A549 (cell line): ENCODE data around the gene MAN1C1. TPM values are rescaled to one million over a fixed set of nuclear protein-coding genes. Genes with fewer than 3 reads are reported as not detected.

Source experiments
- ATAC-seq, 2 experiments: fragments of 200-7000 bp in 1 of 2; fragments of >200 bp in 1 of 2; cut with Nextera tagmentation in 1 of 2; cut with Tn5 transposase in 1 of 2; 3 replicates each; pipeline versions ENCODE4 v1.8.0 to v1.9.1; 2018 to 2020; ENCODE audit warnings: mild to moderate bottlenecking in 1 of 2, moderate library complexity in 1 of 2
- CTCF ChIA-PET: fragments of 300-600 bp; sonication (Branson Sonifier 250); formaldehyde crosslinking; extraction: SDS; loops from one replicate; lab custom pipeline; 2021; ENCODE audit warnings: antibody characterized with exemption, inconsistent platforms; lab: Yijun Ruan, JAX
- POLR2A ChIA-PET: fragments of 350-600 bp; formaldehyde crosslinking; extraction: SDS; loops from one replicate; lab custom pipeline; 2021; ENCODE audit warnings: antibody characterized with exemption, inconsistent platforms; lab: Yijun Ruan, JAX
- DNase-seq, 2 experiments: peaks; one replicate each; pipeline versions ENCODE4 v3.0.0 to v3.0.0-alpha.2; 2011 to 2016; ENCODE audit warnings: low read depth in 1 of 2, low spot score in 1 of 2
- FAIRE-seq: peaks from 2 replicates; lab custom pipeline; 2011; peaks lifted over from hg19 to GRCh38; lab: Jason Lieb, UNC
- H3K27ac ChIP-seq, 2 experiments: fragments of >200 bp; sonication (Bioruptor Twin); formaldehyde crosslinking; 3 replicates each; pipeline ENCODE4 v1.5.1; 2016 to 2017
- H3K4me1 ChIP-seq: fragments of >200 bp; sonication (Bioruptor Twin); formaldehyde crosslinking; 3 replicates; pipeline ENCODE4 v1.6.1; 2016
- H3K4me2 ChIP-seq: fragments of >200 bp; sonication (Bioruptor Twin); formaldehyde crosslinking; 3 replicates; pipeline ENCODE4 v1.6.1; 2016
- H3K4me3 ChIP-seq: fragments of >200 bp; sonication (Bioruptor Twin); formaldehyde crosslinking; 3 replicates; pipeline ENCODE4 v1.5.1; 2016
- H3K9me3 ChIP-seq: fragments of >200 bp; sonication (Bioruptor Twin); formaldehyde crosslinking; 3 replicates; pipeline ENCODE4 v1.6.1; 2016
- CBX8 ChIP-seq: fragments of 200-600 bp; sonication (generic); IDR thresholded peaks from 2 replicates; pipeline ENCODE4 v1.6.1; 2016
- CEBPB ChIP-seq, 2 experiments: fragments of >200 bp in 1 of 2; sonication (Bioruptor Twin) in 1 of 2; formaldehyde crosslinking in 1 of 2; IDR thresholded peaks; 2 replicates each; pipeline ENCODE4 v1.6.1; 2012 to 2016
- ELK1 ChIP-seq: fragments of 150-350 bp; IDR thresholded peaks from 2 replicates; pipeline ENCODE4 v1.6.1; 2014; ENCODE audit warnings: low read depth, mild to moderate bottlenecking, low read length
- EP300 ChIP-seq, 2 experiments: fragments of >200 bp; sonication (Bioruptor Twin); formaldehyde crosslinking; IDR thresholded peaks; 2 replicates in 1 of 2; 3 replicates in 1 of 2; pipeline ENCODE4 v1.6.1; 2016 to 2017
- FOSL2 ChIP-seq, 2 experiments: fragments of 450-650 bp in 1 of 2; fragments of >200 bp in 1 of 2; sonication (Bioruptor Twin) in 1 of 2; formaldehyde crosslinking; IDR thresholded peaks; 2 replicates each; pipeline versions ENCODE4 v1.5.0 to v1.6.1; 2016 to 2020; ENCODE audit warnings: mild to moderate bottlenecking in 1 of 2, moderate library complexity in 1 of 2
- HEYL ChIP-seq: fragments of 250-450 bp; sonication (Bioruptor Pico); IDR thresholded peaks from 2 replicates; pipeline ENCODE4 v1.8.0; 2021; ENCODE audit warnings: mild to moderate bottlenecking, moderate library complexity
- HOXA7 ChIP-seq: fragments of 250-450 bp; sonication (Bioruptor Pico); IDR thresholded peaks from 2 replicates; pipeline ENCODE4 v1.5.0; 2020; ENCODE audit warnings: mild to moderate bottlenecking, moderate library complexity
- HOXB13 ChIP-seq: fragments of 250-450 bp; sonication (Bioruptor Pico); IDR thresholded peaks from 2 replicates; pipeline ENCODE4 v1.5.0; 2020; ENCODE audit warnings: low read depth, mild to moderate bottlenecking, moderate library complexity
- HOXB5 ChIP-seq: fragments of 250-450 bp; sonication (Bioruptor Pico); IDR thresholded peaks from 2 replicates; pipeline ENCODE4 v1.5.0; 2020; ENCODE audit warnings: mild to moderate bottlenecking, moderate library complexity
- JUNB ChIP-seq: fragments of >200 bp; sonication (Bioruptor Twin); formaldehyde crosslinking; IDR thresholded peaks from 2 replicates; pipeline ENCODE4 v1.6.1; 2016
- KDM1A ChIP-seq: fragments of 200-600 bp; sonication (generic); IDR thresholded peaks from 2 replicates; pipeline ENCODE4 v1.6.1; 2016; ENCODE audit warnings: low read depth, mild to moderate bottlenecking
- NPAS2 ChIP-seq: fragments of 250-450 bp; sonication (Bioruptor Pico); IDR thresholded peaks from 2 replicates; pipeline ENCODE4 v1.8.0; 2022; ENCODE audit warnings: mild to moderate bottlenecking, moderate library complexity, borderline replicate concordance
- NR3C1 ChIP-seq: fragments of >200 bp; sonication (Bioruptor Twin); formaldehyde crosslinking; IDR thresholded peaks from 3 replicates; pipeline ENCODE4 v1.6.1; 2017
- PHF8 ChIP-seq: fragments of 200-600 bp; sonication (generic); IDR thresholded peaks from 2 replicates; pipeline ENCODE4 v1.6.1; 2016; ENCODE audit warnings: low read depth, mild to moderate bottlenecking, antibody characterized with exemption, moderate library complexity, borderline replicate concordance
- RAD21 ChIP-seq, 2 experiments: fragments of >200 bp in 1 of 2; sonication (Bioruptor Twin) in 1 of 2; formaldehyde crosslinking in 1 of 2; IDR thresholded peaks in 1 of 2; conservative IDR thresholded peaks in 1 of 2; 2 replicates in 1 of 2; 3 replicates in 1 of 2; pipeline ENCODE4 v1.6.1; 2012 to 2018; ENCODE audit warnings: inconsistent platforms in 1 of 2
- REST ChIP-seq: fragments of 200-600 bp; sonication (generic); IDR thresholded peaks from 2 replicates; pipeline ENCODE4 v1.6.1; 2016; ENCODE audit warnings: antibody characterized with exemption, mild to moderate bottlenecking, moderate library complexity
- RNF2 ChIP-seq: fragments of 200-600 bp; sonication (generic); IDR thresholded peaks from 2 replicates; pipeline ENCODE4 v1.6.1; 2016; ENCODE audit warnings: low read depth, mild to moderate bottlenecking, antibody characterized with exemption, moderate library complexity, borderline replicate concordance
- TFCP2L1 ChIP-seq: fragments of 250-450 bp; sonication (Bioruptor Pico); IDR thresholded peaks from 2 replicates; pipeline ENCODE4 v1.5.0; 2021; ENCODE audit warnings: mild to moderate bottlenecking
- TP53 ChIP-seq: fragments of 250-450 bp; sonication (Bioruptor Pico); IDR thresholded peaks from 2 replicates; pipeline ENCODE4 v1.5.0; 2021; ENCODE audit warnings: mild to moderate bottlenecking, moderate library complexity
- USF2 ChIP-seq: fragments of 450-650 bp; IDR thresholded peaks from 2 replicates; pipeline ENCODE4 v1.6.1; 2014; ENCODE audit warnings: antibody characterized with exemption
- ZC3H11A ChIP-seq: fragments of 450-650 bp; IDR thresholded peaks from 2 replicates; pipeline ENCODE4 v1.6.1; 2014; ENCODE audit warnings: antibody characterized with exemption, mild to moderate bottlenecking
- WGBS: methylation state at CpG from one replicate; pipeline ENCODE4 v1.1.6; 2017; ENCODE audit errors: missing lambda C conversion rate; 5-methylcytosine and 5-hydroxymethylcytosine counted together
- polyA plus RNA-seq, 4 experiments: library from polyadenylated mRNA; depleted of rRNA in 3 of 4; stranded (reverse); fragments of >200 nt; fragmentation: RNase III in 1 of 4; extraction: RNeasy Plus Mini Kit Qiagen cat#74134 plus additional on column Dnase treatment in 1 of 4; gene quantifications; 2 replicates in 3 of 4; 3 replicates in 1 of 4; pipeline ENCODE4 v1.2.3, GENCODE V29; 2011 to 2017
- TF ChIP-seq, protein P1 (sequence below): fragments of >200 bp; sonication (Bioruptor Twin); formaldehyde crosslinking; IDR thresholded peaks from 3 replicates; pipeline ENCODE4 v1.6.1; 2016
- TF ChIP-seq, protein P2 (sequence below): fragments of >200 bp; sonication (Bioruptor Twin); formaldehyde crosslinking; IDR thresholded peaks from 2 replicates; pipeline ENCODE4 v1.6.1; 2016

Gene MAN1C1
- polyA plus RNA-seq, 2 of the 4 experiments (the other 2 are of a cell fraction), result 0.22 to 0.27 TPM

GRCh38 chr1:25738499-25738898 is 121.9 kb downstream of the MAN1C1 start:
- Histone ChIP-seq H3K27ac (no peak overlapping the region), H3K4me3 (no peak overlapping the region), H3K4me1 (no peaks in the 10 kb centered on the region), H3K4me2 (no peak overlapping the region), H3K9me3 (no peaks in the 10 kb centered on the region)
- DNase-seq (no peak), ATAC-seq (no peak), FAIRE-seq (no peak)
- TF ChIP-seq TFCP2L1 (CRISPR knock-in tag), result no peak
- ChIA-PET POLR2A (no interaction called here), CTCF (interaction anchor here (1.1 to 1.4 kb wide), 3 partner anchors 13 to 218 kb away, joined by 3 to 6 read pairs (median 4); no protein-coding TSS in a partner anchor)
- WGBS, result 54% methylated on average over 2 of the region's 2 CpGs

- 11% methylated on average over 2 of the region's 4 CpGs for WGBS
- ChIA-PET CTCF (interaction anchor here (1.4 kb wide), 1 partner anchor 130 kb away, joined by 6 read pairs; no protein-coding TSS in a partner anchor), POLR2A (no interaction called here)
- ATAC-seq (no peak), DNase-seq (no peak)
- Histone ChIP-seq H3K4me3 (no peak overlapping the region), H3K27ac (no peak overlapping the region), H3K9me3 (no peaks in the 10 kb centered on the region)
- no peak for TF ChIP-seq ELK1
- no peak for TF ChIP-seq PHF8
- TF ChIP-seq, protein P1, sequence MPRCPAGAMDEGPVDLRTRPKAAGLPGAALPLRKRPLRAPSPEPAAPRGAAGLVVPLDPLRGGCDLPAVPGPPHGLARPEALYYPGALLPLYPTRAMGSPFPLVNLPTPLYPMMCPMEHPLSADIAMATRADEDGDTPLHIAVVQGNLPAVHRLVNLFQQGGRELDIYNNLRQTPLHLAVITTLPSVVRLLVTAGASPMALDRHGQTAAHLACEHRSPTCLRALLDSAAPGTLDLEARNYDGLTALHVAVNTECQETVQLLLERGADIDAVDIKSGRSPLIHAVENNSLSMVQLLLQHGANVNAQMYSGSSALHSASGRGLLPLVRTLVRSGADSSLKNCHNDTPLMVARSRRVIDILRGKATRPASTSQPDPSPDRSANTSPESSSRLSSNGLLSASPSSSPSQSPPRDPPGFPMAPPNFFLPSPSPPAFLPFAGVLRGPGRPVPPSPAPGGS, result no peak
- no peak for TF ChIP-seq HOXB5
- TF ChIP-seq TP53 (CRISPR knock-in tag), result no peak
- no peak for TF ChIP-seq HOXA7 (CRISPR knock-in tag)
- TF ChIP-seq, all 56 proteins: peak for 0
- Histone ChIP-seq H3K4me1 (no peaks in the 10 kb centered on the region), H3K4me2 (no peak overlapping the region)
- FAIRE-seq, result no peak
Measured at GRCh38 chr1:25739341-25739740, 122.8 kb downstream of the MAN1C1 start.

- H3K4me3 ChIP-seq, result no peak overlapping the region
- H3K27ac ChIP-seq, result no peak overlapping the region
- FAIRE-seq, result no peak
- POLR2A ChIA-PET, result no interaction called here
- CTCF ChIA-PET, result no interaction called here
- TF ChIP-seq RAD21 (conservative IDR thresholded peaks at IDR 0.05 in 1 of 2, IDR thresholded peaks at IDR 0.05 in 1 of 2) (no peak), EP300 (IDR thresholded peaks at IDR 0.05) (no peak), NR3C1 (no peak), JUNB (no peak), USF2 (no peak), CBX8 (no peak), NPAS2 (CRISPR knock-in tag) (no peak), HEYL (CRISPR knock-in tag) (no peak), CEBPB (IDR thresholded peaks at IDR 0.05) (no peak), RNF2 (no peak), ZC3H11A (no peak), FOSL2 (IDR thresholded peaks at IDR 0.05) (no peak), FOSL2 (CRISPR knock-in tag; IDR thresholded peaks at IDR 0.05) (no peak), HOXB13 (CRISPR knock-in tag) (no peak), REST (no peak), KDM1A (no peak), TFCP2L1 (CRISPR knock-in tag) (no peak)
- TF ChIP-seq, protein P2, sequence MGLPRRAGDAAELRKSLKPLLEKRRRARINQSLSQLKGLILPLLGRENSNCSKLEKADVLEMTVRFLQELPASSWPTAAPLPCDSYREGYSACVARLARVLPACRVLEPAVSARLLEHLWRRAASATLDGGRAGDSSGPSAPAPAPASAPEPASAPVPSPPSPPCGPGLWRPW, result no peak
- no peaks in the 10 kb centered on the region for H3K9me3 ChIP-seq
- DNase-seq, result no peak
- no peak for ATAC-seq
- no peaks in the 10 kb centered on the region for H3K4me1 ChIP-seq
- no peak overlapping the region for H3K4me2 ChIP-seq
- WGBS, result 80% methylated on average over 10 of the region's 10 CpGs
Measured at GRCh38 chr1:25740071-25740470, 123.5 kb downstream of the MAN1C1 start.
